HepG2 (cell line): ENCODE measurements around the gene HMGB3. TPM values are rescaled to one million over a fixed set of nuclear protein-coding genes. Genes with fewer than 3 reads are reported as not detected.

Experiments used
- ATF4 ChIP-seq, 2 experiments: fragments of 450-650 bp in 1 of 2; sonication (generic) in 1 of 2; formaldehyde crosslinking; IDR thresholded peaks; 2 replicates each; pipeline versions ENCODE4 v1.5.0 to v1.8.0; 2020 to 2022; ENCODE audit warnings: mild to moderate bottlenecking in 1 of 2, missing genetic modification reagents in 1 of 2
- E2F5 ChIP-seq: sonication (generic); formaldehyde crosslinking; conservative IDR thresholded peaks from 2 replicates; pipeline ENCODE4 v1.4.0; 2020; ENCODE audit warnings: missing genetic modification reagents
- EZH2 ChIP-seq: conservative IDR thresholded peaks from 2 replicates; pipeline ENCODE4 v1.6.1; 2012; ENCODE audit warnings: mild to moderate bottlenecking, low read depth, low read length, moderate library complexity
- HDAC1 ChIP-seq: sonication (generic); formaldehyde crosslinking; IDR thresholded peaks from 2 replicates; pipeline ENCODE4 v1.5.1; 2020; ENCODE audit warnings: mild to moderate bottlenecking, missing genetic modification reagents
- KMT2A ChIP-seq: sonication (generic); formaldehyde crosslinking; IDR thresholded peaks from 2 replicates; pipeline ENCODE4 v1.4.0; 2020; ENCODE audit warnings: missing genetic modification reagents
- POLR2AphosphoS5 ChIP-seq: IDR thresholded peaks from 2 replicates; pipeline ENCODE4 v1.6.1; 2012; ENCODE audit warnings: low read depth, low read length
- SMARCE1 ChIP-seq: fragments of 450-650 bp; IDR thresholded peaks from 2 replicates; pipeline ENCODE4 v1.6.1; 2017; ENCODE audit warnings: borderline replicate concordance
- TFAP4 ChIP-seq: sonication (generic); IDR thresholded peaks from 2 replicates; pipeline ENCODE4 v1.6.1; 2016; ENCODE audit warnings: low read depth, borderline replicate concordance
- ZBTB40 ChIP-seq, 2 experiments: fragments of 450-650 bp in 1 of 2; sonication (generic) in 1 of 2; formaldehyde crosslinking in 1 of 2; IDR thresholded peaks; 2 replicates each; pipeline versions ENCODE4 v1.6.1 to v1.8.0; 2016 to 2022; ENCODE audit warnings: antibody characterized with exemption in 1 of 2, mild to moderate bottlenecking in 1 of 2, missing genetic modification reagents in 1 of 2
- ZFY ChIP-seq: sonication (generic); formaldehyde crosslinking; IDR thresholded peaks from 2 replicates; pipeline ENCODE4 v1.4.0; 2020; ENCODE audit warnings: missing genetic modification reagents
- ZNF556 ChIP-seq: sonication (generic); formaldehyde crosslinking; IDR thresholded peaks from 2 replicates; pipeline ENCODE4 v1.4.0; 2020; ENCODE audit warnings: mild to moderate bottlenecking, missing genetic modification reagents, borderline replicate concordance
- ZNF557 ChIP-seq: sonication (generic); formaldehyde crosslinking; IDR thresholded peaks from 2 replicates; pipeline ENCODE4 v1.4.0; 2020; ENCODE audit warnings: missing genetic modification reagents
- ZNF563 ChIP-seq: sonication (generic); formaldehyde crosslinking; IDR thresholded peaks from 2 replicates; pipeline ENCODE4 v1.8.0; 2022; ENCODE audit warnings: mild to moderate bottlenecking, moderate library complexity, missing genetic modification reagents
- ZNF724P ChIP-seq: sonication (generic); formaldehyde crosslinking; IDR thresholded peaks from 2 replicates; pipeline ENCODE4 v1.8.0; 2022; ENCODE audit warnings: missing genetic modification reagents, borderline replicate concordance
- polyA plus RNA-seq, 8 experiments: library from polyadenylated mRNA; depleted of rRNA in 3 of 8; stranded (reverse) in 7 of 8; unstranded in 1 of 8; fragments of >200 nt; fragmentation: Illumina TruSeq in 4 of 8; extraction: Trizol in 4 of 8; gene quantifications; 2 replicates each; pipeline versions ENCODE4 v1.2.1 to v1.2.3, GENCODE V29; 2011 to 2016; ENCODE audit warnings: low read depth in 4 of 8, missing spikeins in 1 of 8, mixed read lengths in 1 of 8; ENCODE audit not compliant: insufficient read depth in 1 of 8
- total RNA-seq, 5 experiments: library from RNA; depleted of rRNA; stranded (reverse); fragments of >200 nt; fragmentation: Illumina TruSeq; extraction: Trizol; gene quantifications; 2 replicates each; pipeline ENCODE4 v1.2.3, GENCODE V29; 2016; ENCODE audit warnings: low read depth in 1 of 5

HMGB3 gene
- total and polyA plus RNA-seq, 2 of the 13 experiments (the other 11 are each of a cell fraction or from before 2014, with no cell fraction given): 8.5 to 87.1 TPM

GRCh38 chrX:150982788-150983520, at the start of gene HMGB3 (continued):
- TF ChIP-seq ZNF557 (no peak), POLR2AphosphoS5 (peak; percentile 46; the same call in 1 of the 2 replicates), EZH2 (no peak), E2F5 (0 out of 2 replicates have a peak, but pooled peaks have one; percentile 34), HDAC1 (CRISPR knock-in tag) (peak; percentile 14; the same call in 1 of the 2 replicates), SMARCE1 (no peak), KMT2A (CRISPR knock-in tag) (peak; percentile 29; the same call in 1 of the 2 replicates), ZFY (peak; percentile 61; the same call in 1 of the 2 replicates), ZBTB40 (IDR thresholded peaks at IDR 0.05) (no peak), ZBTB40 (CRISPR knock-in tag; IDR thresholded peaks at IDR 0.05) (peak; percentile 49; the same call in 1 of the 2 replicates), ATF4 (CRISPR knock-in tag; IDR thresholded peaks at IDR 0.05) (peak in 1 of 2 experiments; percentile 33; a peak in 1 of 4 replicates), ZNF563 (CRISPR knock-in tag) (0 out of 2 replicates have a peak, but pooled peaks have one; percentile 20), ZNF556 (no peak), TFAP4 (no peak), ZNF724P (peak; percentile 64; the same call in 1 of the 2 replicates)
